GM23338 (cell line): Measurements from ENCODE around the gene NPHS1. TPM values are rescaled to one million over a fixed set of nuclear protein-coding genes. Genes with fewer than 3 reads are reported as not detected.

Experiments used
- ATAC-seq: fragments of 200-7000 bp; cut with Tn5 transposase; 3 replicates; pipeline ENCODE4 v1.9.1; 2020
- DNase-seq: peaks from one replicate; pipeline ENCODE4 v3.0.0-alpha.2; 2015; ENCODE audit warnings: low spot score
- H2AFZ ChIP-seq: fragments of 200-600 bp; sonication (generic); 2 replicates; pipeline ENCODE4 v1.8.0; 2016; ENCODE audit warnings: antibody characterized with exemption, mild to moderate bottlenecking, moderate library complexity
- H3F3A ChIP-seq: fragments of 200-600 bp; sonication (generic); replicated peaks from 2 replicates; pipeline ENCODE4 v1.8.0; 2017; ENCODE audit warnings: antibody characterized with exemption, mixed run types, low read depth
- H3K27ac ChIP-seq: fragments of 200-600 bp; sonication (generic); 2 replicates; pipeline ENCODE4 v1.6.1; 2016; ENCODE audit warnings: low read depth
- H3K27me3 ChIP-seq: fragments of 200-600 bp; sonication (generic); 2 replicates; pipeline ENCODE4 v1.8.0; 2016; ENCODE audit warnings: mild to moderate bottlenecking, mixed run types, moderate library complexity; ENCODE audit not compliant: insufficient read depth
- H3K36me3 ChIP-seq: fragments of 200-600 bp; sonication (generic); 2 replicates; pipeline ENCODE4 v1.8.0; 2016; ENCODE audit warnings: mild to moderate bottlenecking; ENCODE audit not compliant: insufficient read depth
- H3K4me1 ChIP-seq: fragments of 200-600 bp; sonication (generic); 2 replicates; pipeline ENCODE4 v1.8.0; 2016; ENCODE audit warnings: mild to moderate bottlenecking, moderate library complexity; ENCODE audit not compliant: insufficient read depth
- H3K4me2 ChIP-seq: fragments of 200-600 bp; sonication (generic); 2 replicates; pipeline ENCODE4 v1.7.1; 2017; ENCODE audit warnings: mixed run types
- H3K4me3 ChIP-seq: fragments of 200-600 bp; sonication (generic); 2 replicates; pipeline ENCODE4 v1.6.1; 2016; ENCODE audit warnings: mixed run types
- H3K79me2 ChIP-seq: fragments of 200-600 bp; sonication (generic); replicated peaks from 2 replicates; pipeline ENCODE4 v1.8.0; 2017; ENCODE audit warnings: mild to moderate bottlenecking; ENCODE audit not compliant: insufficient read depth
- H3K9me2 ChIP-seq: fragments of 200-600 bp; sonication (generic); 2 replicates; pipeline ENCODE4 v1.8.0; 2017; ENCODE audit not compliant: insufficient read depth
- H4K20me1 ChIP-seq: fragments of 200-600 bp; sonication (generic); replicated peaks from 2 replicates; pipeline ENCODE4 v1.8.0; 2017; ENCODE audit warnings: mild to moderate bottlenecking; ENCODE audit not compliant: insufficient read depth
- H3K27ac Mint-ChIP-seq: 2 replicates; pipeline ENCODE4 v1.8.0; 2020; ENCODE audit warnings: inconsistent platforms, mild to moderate bottlenecking, moderate library complexity, mixed read lengths
- H3K27me3 Mint-ChIP-seq: 3 replicates; pipeline ENCODE4 v1.8.0; 2022; ENCODE audit warnings: low read depth, mild to moderate bottlenecking, moderate library complexity, mixed read lengths, inconsistent platforms; ENCODE audit not compliant: insufficient read depth, poor library complexity
- H3K36me3 Mint-ChIP-seq: 3 replicates; pipeline ENCODE4 v1.8.0; 2021; ENCODE audit warnings: low read depth, mild to moderate bottlenecking, inconsistent platforms, moderate library complexity, mixed read lengths
- H3K4me1 Mint-ChIP-seq: 3 replicates; pipeline ENCODE4 v1.8.0; 2020; ENCODE audit warnings: mild to moderate bottlenecking, inconsistent platforms, mixed read lengths
- H3K4me3 Mint-ChIP-seq: 3 replicates; pipeline ENCODE4 v1.8.0; 2021; ENCODE audit warnings: moderate library complexity, mild to moderate bottlenecking, inconsistent platforms, mixed read lengths
- H3K9me3 Mint-ChIP-seq: 3 replicates; pipeline ENCODE4 v1.8.0; 2020; ENCODE audit warnings: moderate library complexity, mild to moderate bottlenecking, inconsistent platforms, mixed read lengths
- CREB1 ChIP-seq: fragments of 250-450 bp; sonication (Bioruptor Pico); IDR thresholded peaks from 2 replicates; pipeline ENCODE4 v1.5.0; 2020; ENCODE audit warnings: low read depth, mild to moderate bottlenecking, moderate library complexity
- EZH2 ChIP-seq: fragments of 200-600 bp; sonication (generic); IDR thresholded peaks from one replicate; pipeline ENCODE4 v1.8.0; 2017; ENCODE audit warnings: antibody characterized with exemption, mild to moderate bottlenecking, low read depth; ENCODE audit not compliant: unreplicated experiment
- EZH2phosphoT487 ChIP-seq: fragments of 200-600 bp; sonication (generic); IDR thresholded peaks from one replicate; pipeline ENCODE4 v1.8.1; 2018; ENCODE audit warnings: antibody characterized with exemption; ENCODE audit not compliant: unreplicated experiment
- NANOG ChIP-seq: IDR thresholded peaks from 2 replicates; pipeline ENCODE4 v1.6.1; 2016; ENCODE audit warnings: antibody characterized with exemption, borderline replicate concordance
- STAT1 ChIP-seq: IDR thresholded peaks from one replicate; pipeline ENCODE4 v1.6.1; 2016; ENCODE audit warnings: antibody characterized with exemption; ENCODE audit not compliant: unreplicated experiment
- ZNF114 ChIP-seq: fragments of 250-450 bp; sonication (Bioruptor Pico); IDR thresholded peaks from 2 replicates; pipeline ENCODE4 v1.5.0; 2020; ENCODE audit warnings: mild to moderate bottlenecking, moderate library complexity
- ZNF462 ChIP-seq: fragments of 250-450 bp; sonication (Bioruptor Pico); IDR thresholded peaks from 2 replicates; pipeline ENCODE4 v1.5.0; 2020; ENCODE audit warnings: mild to moderate bottlenecking, moderate library complexity
- polyA plus RNA-seq: library from polyadenylated mRNA; unstranded; fragments of >200 nt; fragmentation: Nextera tagmentation; extraction: Ambion mirVana; gene quantifications from 2 replicates; pipeline ENCODE4 v1.2.1, GENCODE V29; 2016
- total RNA-seq: library from RNA; depleted of rRNA; stranded (reverse); fragments of >200 nt; shearing (Covaris generic); gene quantifications from 2 replicates; pipeline ENCODE4 v1.2.3, GENCODE V29; 2014
- TF ChIP-seq, protein P1 (sequence below), 2 experiments: fragments of 200-600 bp in 1 of 2; sonication (generic) in 1 of 2; conservative IDR thresholded peaks; 2 replicates each; pipeline versions ENCODE4 v1.5.1 to v1.6.1; 2016 to 2017; ENCODE audit warnings: antibody characterized with exemption in 2 of 2, low read depth in 2 of 2, mild to moderate bottlenecking in 2 of 2, moderate library complexity in 1 of 2

NPHS1 gene
- total and polyA plus RNA-seq, 2 experiments from 2014 or later, result 1.0 to 1.3 TPM

GRCh38 chr19:35846038-35846668 is 6.2 kb downstream of the NPHS1 start:
- no peaks in the 10 kb centered on the region for H3K36me3 ChIP-seq
- peaks cover 52% of the 10 kb centered on the region for H3K27me3 Mint-ChIP-seq
- H3K9me3 Mint-ChIP-seq, result peaks cover 3% of the 10 kb centered on the region; the same call in 2 of the 3 replicates
- DNase-seq, result peak; percentile 87
- peaks cover 12% of the 10 kb centered on the region for H3K4me1 ChIP-seq
- H3K27ac Mint-ChIP-seq, result no peak overlapping the region
- TF ChIP-seq, protein P1, sequence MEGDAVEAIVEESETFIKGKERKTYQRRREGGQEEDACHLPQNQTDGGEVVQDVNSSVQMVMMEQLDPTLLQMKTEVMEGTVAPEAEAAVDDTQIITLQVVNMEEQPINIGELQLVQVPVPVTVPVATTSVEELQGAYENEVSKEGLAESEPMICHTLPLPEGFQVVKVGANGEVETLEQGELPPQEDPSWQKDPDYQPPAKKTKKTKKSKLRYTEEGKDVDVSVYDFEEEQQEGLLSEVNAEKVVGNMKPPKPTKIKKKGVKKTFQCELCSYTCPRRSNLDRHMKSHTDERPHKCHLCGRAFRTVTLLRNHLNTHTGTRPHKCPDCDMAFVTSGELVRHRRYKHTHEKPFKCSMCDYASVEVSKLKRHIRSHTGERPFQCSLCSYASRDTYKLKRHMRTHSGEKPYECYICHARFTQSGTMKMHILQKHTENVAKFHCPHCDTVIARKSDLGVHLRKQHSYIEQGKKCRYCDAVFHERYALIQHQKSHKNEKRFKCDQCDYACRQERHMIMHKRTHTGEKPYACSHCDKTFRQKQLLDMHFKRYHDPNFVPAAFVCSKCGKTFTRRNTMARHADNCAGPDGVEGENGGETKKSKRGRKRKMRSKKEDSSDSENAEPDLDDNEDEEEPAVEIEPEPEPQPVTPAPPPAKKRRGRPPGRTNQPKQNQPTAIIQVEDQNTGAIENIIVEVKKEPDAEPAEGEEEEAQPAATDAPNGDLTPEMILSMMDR (conservative IDR thresholded peaks at IDR 0.05; ENCODE audit: low read depth in 2 of 2), result peak in 1 of 2 experiments; percentile 19; a peak in 3 of 4 replicates
- TF ChIP-seq CREB1 (CRISPR knock-in tag), result no peak
- no peaks in the 10 kb centered on the region for H3K79me2 ChIP-seq
- no peak overlapping the region for H3K27ac ChIP-seq
- H3K4me1 Mint-ChIP-seq, result peaks cover 23% of the 10 kb centered on the region
- no peaks in the 10 kb centered on the region; the same call in 2 of the 3 replicates for H3K36me3 Mint-ChIP-seq
- peak overlapping the region; percentile 83 for H3K4me2 ChIP-seq
- H3K27me3 ChIP-seq, result peaks cover 34% of the 10 kb centered on the region
- peak; percentile 51 for ATAC-seq
- H4K20me1 ChIP-seq, result peaks cover 2% of the 10 kb centered on the region; the same call in 1 of the 2 replicates
- 0 out of 2 replicates have a peak, but pooled peaks cover 3% of the 10 kb centered on the region for H3F3A ChIP-seq
- H3K9me2 ChIP-seq, result peaks cover 12% of the 10 kb centered on the region
- peak overlapping the region; percentile 70 for H3K4me3 ChIP-seq
- peak overlapping the region; percentile 76 for H3K4me3 Mint-ChIP-seq
- H2AFZ ChIP-seq, result peak overlapping the region; percentile 19

DNA sequence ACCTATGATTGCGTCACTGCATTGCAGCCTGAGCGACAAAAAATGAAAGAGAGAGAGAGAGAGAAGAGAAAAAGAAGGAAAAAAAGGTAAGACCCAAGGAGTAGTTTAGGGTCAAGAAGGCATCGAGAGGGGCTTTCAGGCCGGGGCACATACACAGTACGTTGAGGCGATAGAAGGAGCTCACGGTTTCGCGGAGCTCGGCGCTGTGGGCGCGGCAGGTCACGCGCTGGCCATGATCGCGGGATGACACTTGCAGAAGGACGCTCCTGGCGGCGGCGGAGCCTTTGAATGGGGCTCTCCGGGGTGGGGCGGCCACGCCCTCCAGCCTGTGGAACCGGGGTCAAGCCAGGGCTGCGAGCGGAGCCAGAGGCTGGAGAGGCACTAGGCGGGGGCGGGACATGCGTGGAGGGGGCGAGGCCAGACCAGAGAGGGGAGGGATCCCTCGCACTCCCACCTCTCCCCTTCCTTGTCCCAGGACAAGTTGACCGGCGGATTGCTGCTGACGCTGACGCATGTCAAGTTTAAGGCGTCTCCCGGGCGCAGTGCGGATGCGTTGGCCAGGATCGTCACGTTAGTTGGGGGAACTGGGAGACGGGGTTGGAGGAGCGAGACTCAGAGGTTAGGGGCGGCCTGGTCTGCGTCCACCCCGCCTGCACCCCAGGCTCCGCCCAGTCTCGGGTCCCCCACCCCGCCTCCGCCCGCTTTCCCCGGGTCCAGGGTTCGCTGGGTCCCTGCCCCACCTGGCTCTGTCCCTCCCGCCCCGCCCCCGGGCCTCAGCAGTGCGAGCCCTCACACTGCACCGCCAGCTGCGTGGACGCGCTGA is 6.9 kb downstream of the NPHS1 start:
- peaks cover 12% of the 10 kb centered on the region for H3K9me2 ChIP-seq
- peak overlapping the region; percentile 83 for H3K4me2 ChIP-seq
- no peak overlapping the region for H3K27ac Mint-ChIP-seq
- H3K36me3 ChIP-seq, result no peaks in the 10 kb centered on the region
- H3K36me3 Mint-ChIP-seq, result no peaks in the 10 kb centered on the region; the same call in 2 of the 3 replicates
- H3K79me2 ChIP-seq, result no peaks in the 10 kb centered on the region
- peaks cover 19% of the 10 kb centered on the region for H3K4me1 Mint-ChIP-seq
- peak overlapping the region; percentile 19 for H2AFZ ChIP-seq
- H3F3A ChIP-seq, result 0 out of 2 replicates have a peak, but pooled peaks cover 3% of the 10 kb centered on the region
- H4K20me1 ChIP-seq, result peaks cover 2% of the 10 kb centered on the region; the same call in 1 of the 2 replicates
- peak overlapping the region; percentile 70 for H3K4me3 ChIP-seq
- H3K4me3 Mint-ChIP-seq, result peak overlapping the region; percentile 76
- peak; percentile 80 for DNase-seq
- peaks cover 48% of the 10 kb centered on the region for H3K27me3 Mint-ChIP-seq
- ATAC-seq, result peak; percentile 58
- H3K27ac ChIP-seq, result no peak overlapping the region
- peaks cover 34% of the 10 kb centered on the region for H3K27me3 ChIP-seq
- H3K9me3 Mint-ChIP-seq, result peaks cover 3% of the 10 kb centered on the region; the same call in 2 of the 3 replicates
- peaks cover 12% of the 10 kb centered on the region for H3K4me1 ChIP-seq
- no peak for TF ChIP-seq ZNF462 (CRISPR knock-in tag)
- no peak for TF ChIP-seq NANOG
- TF ChIP-seq EZH2phosphoT487, result no peak
- no peak for TF ChIP-seq ZNF114 (CRISPR knock-in tag)
- TF ChIP-seq, protein P1 (conservative IDR thresholded peaks at IDR 0.05; ENCODE audit: low read depth in 2 of 2), result no peak
- TF ChIP-seq EZH2, result no peak
- TF ChIP-seq STAT1, result no peak
